GM19328 (cell line): ENCODE measurements around the gene B4GALT1.
A peak's percentile ranks its signal among the peaks of the same experiment; 100 is the strongest.
"Not testable (repeated sequence)": the region's sequence is repeated elsewhere in the genome, so short reads cannot be mapped to it uniquely, and the experiment has no call there.

Source experiments
- ATAC-seq: cut with Tn5 transposase; IDR thresholded peaks from one replicate; pipeline ENCODE4 v1.9.1; 2021; ENCODE audit warnings: mild to moderate bottlenecking, moderate library complexity; ENCODE audit not compliant: unreplicated experiment

B4GALT1 gene

GRCh38 chr9:33163433-33164137 lies 3.6 kb downstream of the B4GALT1 start:
- no peak for ATAC-seq

GRCh38 chr9:33162721-33163311 lies 4.3 kb downstream of the B4GALT1 start:
- ATAC-seq: no peak

GRCh38 chr9:33161589-33162132 lies 5.5 kb downstream of the B4GALT1 start:
- ATAC-seq: no peak

- ATAC-seq: no peak
Observed at GRCh38 chr9:33161011-33161588, 6.0 kb downstream of the B4GALT1 start.

GRCh38 chr9:33160446-33160845 lies 6.7 kb downstream of the B4GALT1 start:
- not testable (repeated sequence) for ATAC-seq

GRCh38 chr9:33159777-33160127 lies 7.4 kb downstream of the B4GALT1 start:
- ATAC-seq: peak; percentile 26

- no peak for ATAC-seq
Observed at GRCh38 chr9:33158843-33159776, 8.0 kb downstream of the B4GALT1 start.

GRCh38 chr9:33157960-33158842 lies 8.9 kb downstream of the B4GALT1 start:
- ATAC-seq: no peak

GRCh38 chr9:33155393-33155792 lies 11.7 kb downstream of the B4GALT1 start:
- ATAC-seq: no peak

- no peak for ATAC-seq
Observed at GRCh38 chr9:33154371-33154770, 12.8 kb downstream of the B4GALT1 start.

- no peak for ATAC-seq
Observed at GRCh38 chr9:33153666-33154065, 13.5 kb downstream of the B4GALT1 start.

GRCh38 chr9:33153001-33153400 lies 14.1 kb downstream of the B4GALT1 start:
- no peak for ATAC-seq

GRCh38 chr9:33151601-33152000 lies 15.5 kb downstream of the B4GALT1 start:
- ATAC-seq: no peak

- no peak for ATAC-seq
Observed at GRCh38 chr9:33151007-33151557, 16.1 kb downstream of the B4GALT1 start.

GRCh38 chr9:33148367-33149014 lies 18.6 kb downstream of the B4GALT1 start:
- no peak for ATAC-seq

GRCh38 chr9:33147416-33148169 lies 19.5 kb downstream of the B4GALT1 start:
- ATAC-seq: no peak

GRCh38 chr9:33146298-33146697 lies 20.8 kb downstream of the B4GALT1 start:
- ATAC-seq: no peak

GRCh38 chr9:33144551-33144950 lies 22.6 kb downstream of the B4GALT1 start:
- ATAC-seq: no peak

GRCh38 chr9:33143241-33143661 lies 23.9 kb downstream of the B4GALT1 start:
- no peak for ATAC-seq
